ENCODE results near the gene MTHFR.
"Not testable (repeated sequence)": the region's sequence is repeated elsewhere in the genome, so short reads cannot be mapped to it uniquely, and the experiment has no call there.

MTHFR gene

DNA sequence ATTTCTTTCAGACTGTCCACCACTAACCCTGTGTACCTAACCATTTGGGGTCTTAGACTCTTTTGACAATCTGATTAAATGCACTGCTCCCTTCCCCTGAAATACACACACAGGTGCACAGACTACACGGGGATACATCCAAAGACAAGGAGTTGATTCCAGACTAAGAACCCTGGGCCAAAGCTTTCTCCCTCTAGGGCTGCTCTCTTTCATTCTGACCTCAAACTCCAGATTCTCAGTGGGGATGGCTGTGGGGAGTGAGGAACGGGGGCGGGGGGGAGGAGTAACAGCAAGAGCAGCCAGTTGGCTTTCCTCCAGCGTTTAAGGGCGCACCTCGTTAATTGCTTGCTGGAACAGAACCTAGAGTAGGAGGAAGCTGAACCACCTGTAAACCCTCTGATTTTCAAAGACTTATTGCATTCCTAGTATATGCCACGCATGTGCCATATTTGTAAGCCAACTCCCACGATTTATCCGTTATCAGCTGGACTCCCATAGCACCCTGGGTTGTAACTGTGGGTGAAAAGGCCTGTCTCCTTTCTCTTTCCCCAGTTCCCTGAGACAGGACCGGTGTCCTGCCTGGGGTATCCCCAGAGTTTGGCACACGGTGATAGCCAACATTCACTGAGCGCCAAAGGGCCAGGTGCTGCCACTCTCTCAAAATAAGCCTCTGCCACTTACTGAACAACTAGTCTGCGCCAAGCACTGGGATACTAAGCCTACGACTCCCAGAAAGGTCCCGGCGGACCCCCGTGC, 920 bp downstream of the MTHFR start:
- peaks cover 24 to 30% of the 10 kb centered on the region in 2 experiments for H3K4me1 ChIP-seq (ENCODE audit: control insufficient read depth in 1 of 2, insufficient read depth in 2 of 2, low read length in 2 of 2)
- peak overlapping the region; percentile 98 for H2AK5ac ChIP-seq (ENCODE audit: low read length)
- no peak overlapping the region for H3K23ac ChIP-seq (ENCODE audit: low read length)
- peak overlapping the region; percentile 96 for H3K14ac ChIP-seq (ENCODE audit: low read length)
- H2BK12ac ChIP-seq (ENCODE audit: low read length), result peak overlapping the region; percentile 89
- peak overlapping the region; percentile 90 for H3K4ac ChIP-seq (ENCODE audit: low read depth, low read length)
- H4K12ac ChIP-seq (ENCODE audit: low read depth, low read length), result peak overlapping the region; percentile 95
- peak overlapping the region; percentile 75 for H3K4me3 ChIP-seq (ENCODE audit: low read depth, low read length)
- H3K18ac ChIP-seq (ENCODE audit: low read length), result peak overlapping the region; percentile 96
- no CpG with 5 or more reads among the region's 17 CpGs for WGBS (ENCODE audit: extremely low coverage, insufficient coverage, insufficient read length)
- H3K9ac ChIP-seq (ENCODE audit: low read length), result peak overlapping the region; percentile 80
- H3K4me2 ChIP-seq (ENCODE audit: low read length), result peak overlapping the region; percentile 95
- H3K79me2 ChIP-seq (ENCODE audit: control insufficient read depth, insufficient read depth, low read length, poor library complexity), result peaks cover 14% of the 10 kb centered on the region
- H2BK120ac ChIP-seq (ENCODE audit: insufficient read depth, low read length, poor library complexity), result peak overlapping the region; percentile 91
- peak overlapping the region; percentile 88 for H4K8ac ChIP-seq (ENCODE audit: low read depth, low read length)
- H3K27me3 ChIP-seq (ENCODE audit: insufficient read depth, low read length), result no peaks in the 10 kb centered on the region
- peak overlapping the region; percentile 95 for H2AFZ ChIP-seq (ENCODE audit: insufficient read depth, low read length, poor library complexity)
- H3K9me3 ChIP-seq (ENCODE audit: insufficient read depth, low read depth, low read length), result peaks cover 2% of the 10 kb centered on the region
- peak overlapping the region; percentile 98 for H3K27ac ChIP-seq (ENCODE audit: low read depth, low read length)
- H4K91ac ChIP-seq (ENCODE audit: low read depth, low read length), result peak overlapping the region; percentile 98
- peaks cover 20 to 21% of the 10 kb centered on the region in 2 experiments for H3K36me3 ChIP-seq (ENCODE audit: control insufficient read depth in 1 of 2, insufficient read depth in 2 of 2, low read length in 2 of 2)
- H2BK5ac ChIP-seq (ENCODE audit: low read depth, low read length, poor library complexity), result peak overlapping the region; percentile 98
- peaks cover 29% of the 10 kb centered on the region for H3K79me1 ChIP-seq (ENCODE audit: low read length)
- DNase-seq, result peak in 1 of 2 donors; percentile 10

GRCh38 chr1:11803924-11804665, 1.7 kb downstream of the MTHFR start:
- H3K27me3 ChIP-seq (ENCODE audit: insufficient read depth, low read length); H3K23ac ChIP-seq (ENCODE audit: low read length); H3K9me3 ChIP-seq (ENCODE audit: insufficient read depth, low read depth, low read length); DNase-seq; H4K12ac ChIP-seq (ENCODE audit: low read depth, low read length); H2AFZ ChIP-seq (ENCODE audit: insufficient read depth, low read length, poor library complexity); H3K4me3 ChIP-seq (ENCODE audit: low read depth, low read length); H3K9ac ChIP-seq (ENCODE audit: low read length): not testable (repeated sequence)
- H4K91ac ChIP-seq (ENCODE audit: low read depth, low read length), result peak overlapping the region; percentile 57
- peaks cover 14% of the 10 kb centered on the region for H3K79me2 ChIP-seq (ENCODE audit: control insufficient read depth, insufficient read depth, low read length, poor library complexity)
- peak overlapping the region; percentile 40 for H3K14ac ChIP-seq (ENCODE audit: low read length)
- peak overlapping the region; percentile 31 for H2BK120ac ChIP-seq (ENCODE audit: insufficient read depth, low read length, poor library complexity)
- peak overlapping the region; percentile 52 for H3K18ac ChIP-seq (ENCODE audit: low read length)
- peak overlapping the region; percentile 56 for H3K4ac ChIP-seq (ENCODE audit: low read depth, low read length)
- peak overlapping the region; percentile 55 for H4K8ac ChIP-seq (ENCODE audit: low read depth, low read length)
- H3K79me1 ChIP-seq (ENCODE audit: low read length), result peaks cover 29% of the 10 kb centered on the region
- H2BK5ac ChIP-seq (ENCODE audit: low read depth, low read length, poor library complexity), result peak overlapping the region; percentile 45
- WGBS (ENCODE audit: extremely low coverage, insufficient coverage, insufficient read length), result no CpG with 5 or more reads among the region's 9 CpGs
- peak overlapping the region; percentile 65 for H2BK12ac ChIP-seq (ENCODE audit: low read length)
- peak overlapping the region; percentile 58 for H3K27ac ChIP-seq (ENCODE audit: low read depth, low read length)
- H3K4me2 ChIP-seq (ENCODE audit: low read length), result peak overlapping the region; percentile 95
- peaks cover 23 to 30% of the 10 kb centered on the region in 2 experiments for H3K4me1 ChIP-seq (ENCODE audit: control insufficient read depth in 1 of 2, insufficient read depth in 2 of 2, low read length in 2 of 2)
- peaks cover 16 to 19% of the 10 kb centered on the region in 2 experiments for H3K36me3 ChIP-seq (ENCODE audit: control insufficient read depth in 1 of 2, insufficient read depth in 2 of 2, low read length in 2 of 2)
- H2AK5ac ChIP-seq (ENCODE audit: low read length), result peak overlapping the region; percentile 19

DNA sequence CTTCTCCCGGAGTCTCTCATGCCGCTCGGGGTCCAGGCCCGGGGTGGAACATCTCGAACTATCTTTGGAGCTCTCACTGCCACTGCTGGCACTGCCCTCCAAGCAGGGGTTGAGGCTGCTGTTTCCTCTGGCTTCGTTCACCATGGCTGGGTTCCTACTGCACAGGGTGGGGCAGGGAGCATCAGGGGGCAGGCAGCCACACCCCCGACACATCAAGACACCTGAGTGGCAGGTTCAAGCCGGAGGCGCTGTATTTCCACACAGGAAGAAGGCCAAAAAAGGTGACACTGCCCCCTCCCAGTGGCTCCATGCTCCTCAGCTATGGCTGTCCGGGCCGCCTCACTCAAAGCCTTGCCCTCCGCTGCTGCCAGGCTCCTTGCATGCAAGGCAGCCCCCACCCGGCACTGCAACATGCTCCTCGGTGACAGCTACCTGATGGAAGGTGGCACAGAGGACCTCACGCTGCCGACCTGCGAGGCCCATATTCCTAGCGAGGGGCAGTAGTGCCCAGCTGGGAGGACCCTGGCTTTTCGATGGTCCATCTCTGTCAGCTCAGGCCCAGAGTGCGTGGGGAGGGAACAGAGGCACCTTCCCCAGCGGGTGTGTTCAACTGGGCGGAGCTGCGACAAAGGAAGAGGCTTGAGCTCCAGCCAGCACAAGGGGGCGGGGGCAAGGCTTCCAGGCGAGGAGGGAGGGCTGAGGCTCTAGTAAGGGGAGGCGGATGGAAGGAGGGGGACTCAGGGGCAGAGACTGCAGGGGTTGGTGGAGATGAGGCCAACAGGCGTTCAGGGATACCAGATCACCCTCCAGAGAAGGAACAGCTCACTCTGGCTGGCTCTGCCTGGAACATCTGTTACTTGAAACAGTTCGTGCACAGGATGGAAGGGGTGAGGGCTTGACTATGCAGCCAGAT, 2.5 kb downstream of the MTHFR start:
- H3K79me2 ChIP-seq (ENCODE audit: control insufficient read depth, insufficient read depth, low read length, poor library complexity), result peaks cover 14% of the 10 kb centered on the region
- peak overlapping the region; percentile 0 for H2BK5ac ChIP-seq (ENCODE audit: low read depth, low read length, poor library complexity)
- peaks cover 2% of the 10 kb centered on the region for H3K9me3 ChIP-seq (ENCODE audit: insufficient read depth, low read depth, low read length)
- peak overlapping the region; percentile 65 for H2BK12ac ChIP-seq (ENCODE audit: low read length)
- H4K12ac ChIP-seq (ENCODE audit: low read depth, low read length), result no peak overlapping the region
- H3K9ac ChIP-seq (ENCODE audit: low read length), result no peak overlapping the region
- H3K4me1 ChIP-seq (ENCODE audit: control insufficient read depth in 1 of 2, insufficient read depth in 2 of 2, low read length in 2 of 2), result peaks cover 22 to 30% of the 10 kb centered on the region in 2 experiments
- no peak overlapping the region for H3K23ac ChIP-seq (ENCODE audit: low read length)
- H4K91ac ChIP-seq (ENCODE audit: low read depth, low read length), result peak overlapping the region; percentile 57
- H2BK120ac ChIP-seq (ENCODE audit: insufficient read depth, low read length, poor library complexity), result no peak overlapping the region
- H2AK5ac ChIP-seq (ENCODE audit: low read length), result peak overlapping the region; percentile 44
- no CpG with 5 or more reads among the region's 28 CpGs for WGBS (ENCODE audit: extremely low coverage, insufficient coverage, insufficient read length)
- H3K27ac ChIP-seq (ENCODE audit: low read depth, low read length), result peak overlapping the region; percentile 35
- H3K36me3 ChIP-seq (ENCODE audit: control insufficient read depth in 1 of 2, insufficient read depth in 2 of 2, low read length in 2 of 2), result peaks cover 11 to 20% of the 10 kb centered on the region in 2 experiments
- H4K8ac ChIP-seq (ENCODE audit: low read depth, low read length), result peak overlapping the region; percentile 55
- H3K4ac ChIP-seq (ENCODE audit: low read depth, low read length), result peak overlapping the region; percentile 1
- peak overlapping the region; percentile 62 for H3K4me2 ChIP-seq (ENCODE audit: low read length)
- peak overlapping the region; percentile 60 for H3K4me3 ChIP-seq (ENCODE audit: low read depth, low read length)
- H3K79me1 ChIP-seq (ENCODE audit: low read length), result peaks cover 29% of the 10 kb centered on the region
- peak overlapping the region; percentile 3 for H2AFZ ChIP-seq (ENCODE audit: insufficient read depth, low read length, poor library complexity)
- peak overlapping the region; percentile 52 for H3K18ac ChIP-seq (ENCODE audit: low read length)
- peak overlapping the region; percentile 40 for H3K14ac ChIP-seq (ENCODE audit: low read length)
- peak; percentile 68 to 81 for DNase-seq
- no peaks in the 10 kb centered on the region for H3K27me3 ChIP-seq (ENCODE audit: insufficient read depth, low read length)

DNA sequence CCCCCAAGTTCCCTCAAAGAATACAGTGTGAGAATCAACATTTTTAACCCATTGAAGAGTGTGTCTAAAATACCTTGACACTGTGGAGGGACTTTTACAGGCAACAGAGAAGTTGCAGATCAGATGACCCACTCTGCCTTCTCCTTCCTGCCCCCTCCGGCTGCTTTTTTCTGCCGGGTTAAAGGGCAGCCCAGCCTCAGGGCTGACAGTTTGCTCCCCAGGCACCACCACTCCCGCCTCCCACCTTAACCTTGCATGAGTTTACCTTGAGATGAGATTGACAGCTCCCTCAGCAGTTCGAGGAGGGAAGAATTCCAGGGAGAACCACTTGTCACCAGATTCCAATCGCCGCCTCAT, 3.2 kb downstream of the MTHFR start:
- Histone ChIP-seq H3K18ac (ENCODE audit: low read length) (no peak overlapping the region), H2BK12ac (ENCODE audit: low read length) (peak overlapping the region; percentile 12), H3K4me1 (ENCODE audit: control insufficient read depth in 1 of 2, insufficient read depth in 2 of 2, low read length in 2 of 2) (peaks cover 22 to 30% of the 10 kb centered on the region in 2 experiments), H3K4me2 (ENCODE audit: low read length) (peak overlapping the region; percentile 62), H4K8ac (ENCODE audit: low read depth, low read length) (no peak overlapping the region), H2AK5ac (ENCODE audit: low read length) (no peak overlapping the region), H4K91ac (ENCODE audit: low read depth, low read length) (peak overlapping the region; percentile 17), H3K27me3 (ENCODE audit: insufficient read depth, low read length) (no peaks in the 10 kb centered on the region), H3K9ac (ENCODE audit: low read length) (no peak overlapping the region), H3K36me3 (ENCODE audit: control insufficient read depth in 1 of 2, insufficient read depth in 2 of 2, low read length in 2 of 2) (peaks cover 10 to 20% of the 10 kb centered on the region in 2 experiments), H3K4me3 (ENCODE audit: low read depth, low read length) (peak overlapping the region; percentile 57), H4K12ac (ENCODE audit: low read depth, low read length) (no peak overlapping the region), H3K14ac (ENCODE audit: low read length) (no peak overlapping the region), H2BK120ac (ENCODE audit: insufficient read depth, low read length, poor library complexity) (no peak overlapping the region), H3K79me2 (ENCODE audit: control insufficient read depth, insufficient read depth, low read length, poor library complexity) (peaks cover 14% of the 10 kb centered on the region), H2BK5ac (ENCODE audit: low read depth, low read length, poor library complexity) (no peak overlapping the region), H3K4ac (ENCODE audit: low read depth, low read length) (no peak overlapping the region), H3K79me1 (ENCODE audit: low read length) (peaks cover 29% of the 10 kb centered on the region), H2AFZ (ENCODE audit: insufficient read depth, low read length, poor library complexity) (peak overlapping the region; percentile 3), H3K9me3 (ENCODE audit: insufficient read depth, low read depth, low read length) (peaks cover 2% of the 10 kb centered on the region), H3K27ac (ENCODE audit: low read depth, low read length) (peak overlapping the region; percentile 18), H3K23ac (ENCODE audit: low read length) (no peak overlapping the region)
- DNase-seq, result peak in 1 of 2 donors; percentile 35
- WGBS (ENCODE audit: extremely low coverage, insufficient coverage, insufficient read length), result no CpG with 5 or more reads among the region's 6 CpGs

Measured in trophoblast cell (in vitro differentiated cells and primary cell).